ENCODE results near the gene TTI1.
"Not testable (repeated sequence)": the region's sequence is repeated elsewhere in the genome, so short reads cannot be mapped to it uniquely, and the experiment has no call there.

Gene TTI1

DNA sequence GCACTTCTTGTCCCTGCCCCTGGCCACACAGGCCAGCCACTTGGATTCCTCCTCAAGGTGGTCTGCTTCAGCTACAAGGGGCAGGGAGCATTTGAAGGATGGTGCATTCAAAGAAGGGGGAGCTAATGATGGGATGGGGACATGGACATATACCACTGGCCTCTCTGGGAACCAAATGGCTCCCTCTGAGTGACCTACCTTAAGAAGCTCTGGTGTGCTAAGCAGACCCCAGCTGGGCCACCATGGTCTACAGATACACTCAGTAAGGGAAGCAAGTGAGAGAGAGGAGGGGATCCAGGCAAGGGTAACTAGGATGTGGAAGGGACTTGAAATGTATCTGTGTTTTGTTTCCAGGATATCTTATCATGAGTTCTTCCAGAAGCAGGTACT is 62.4 kb downstream of the TTI1 start:
- no peak for DNase-seq (ENCODE audit: insufficient read length)
- FAIRE-seq, result no peak
- TF ChIP-seq POLR2A (IDR thresholded peaks at IDR 0.05; ENCODE audit: low read depth, low read length), result no peak
- TF ChIP-seq POLR2AphosphoS5 (IDR thresholded peaks at IDR 0.05; ENCODE audit: low read depth, low read length), result no peak
- no peak for TF ChIP-seq TAF1 (IDR thresholded peaks at IDR 0.05; ENCODE audit: borderline replicate concordance, low read depth, low read length)

DNA sequence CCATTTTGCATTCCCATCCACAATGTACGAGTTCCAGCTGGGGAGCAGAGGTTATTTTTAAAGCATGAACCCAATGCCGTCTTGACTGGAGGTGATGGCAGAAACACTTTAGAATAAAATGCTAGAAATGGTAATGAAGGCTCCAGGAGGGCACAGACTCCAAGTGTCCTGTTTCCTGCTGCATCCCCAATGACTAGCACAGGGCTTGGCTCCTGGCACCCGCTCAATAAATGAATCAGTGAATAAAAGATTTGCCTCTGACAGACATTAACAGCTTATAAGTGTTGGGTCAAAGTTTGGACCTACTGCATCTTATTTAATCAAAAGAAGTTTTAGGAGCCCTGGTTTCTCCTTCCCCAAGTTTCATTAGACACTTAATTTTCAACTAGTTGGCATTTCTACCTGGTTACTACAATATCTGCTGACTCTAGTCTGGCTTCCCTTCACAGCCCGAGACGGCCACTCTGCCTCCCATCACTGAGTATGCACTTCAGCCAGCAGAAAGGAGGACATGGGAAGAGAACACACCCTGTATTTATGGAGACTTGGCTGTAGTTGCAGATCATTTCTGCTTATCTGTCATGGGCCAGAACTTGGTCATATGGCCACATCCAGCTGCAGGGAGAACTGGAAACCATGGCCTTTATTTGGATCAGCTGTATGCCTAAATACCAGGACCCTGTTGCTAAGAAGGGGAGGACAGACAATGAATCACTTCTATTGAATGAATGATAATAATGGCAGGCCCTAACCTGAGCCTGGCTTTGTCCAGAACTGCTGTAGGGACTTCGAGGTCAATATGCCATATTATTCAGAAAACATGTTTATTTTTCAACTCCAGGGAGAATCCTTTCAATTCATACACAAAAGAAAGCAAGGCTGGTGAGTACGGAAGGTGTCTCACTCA is 63.1 kb downstream of the TTI1 start:
- DNase-seq (ENCODE audit: insufficient read length) (no peak), FAIRE-seq (no peak)
- no peak for TF ChIP-seq POLR2A (IDR thresholded peaks at IDR 0.05; ENCODE audit: low read depth, low read length)
- no peak for TF ChIP-seq POLR2AphosphoS5 (IDR thresholded peaks at IDR 0.05; ENCODE audit: low read depth, low read length)
- no peak for TF ChIP-seq TAF1 (IDR thresholded peaks at IDR 0.05; ENCODE audit: borderline replicate concordance, low read depth, low read length)

DNA sequence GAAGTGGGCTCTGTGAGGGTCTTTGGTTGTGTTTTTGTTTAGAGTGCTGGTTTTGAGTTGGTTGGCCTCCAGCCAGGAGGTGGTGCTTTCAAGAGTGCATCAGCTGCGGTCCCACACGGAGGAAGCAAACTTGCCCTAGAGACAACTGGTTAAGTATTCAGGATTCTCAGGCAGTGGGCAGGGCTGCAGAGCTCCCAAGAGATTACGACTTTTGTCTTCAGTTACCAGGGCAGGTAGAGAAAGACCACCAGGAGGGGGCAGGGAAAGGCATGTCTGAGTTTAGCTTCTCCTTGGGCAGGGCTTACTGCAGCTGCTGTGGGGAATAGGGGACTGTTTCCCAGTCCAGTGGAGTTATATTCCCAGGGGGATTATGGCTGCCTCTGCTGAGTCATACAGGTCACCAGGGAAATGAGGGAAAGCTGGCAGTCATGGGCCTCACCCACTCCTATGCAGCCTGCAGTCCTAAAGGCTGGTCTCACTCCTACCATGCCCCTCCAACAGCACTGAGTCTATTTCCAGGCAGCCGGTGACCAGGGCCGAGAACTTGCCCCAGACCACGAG is 64.3 kb downstream of the TTI1 start:
- DNase-seq (ENCODE audit: insufficient read length) (no peak), FAIRE-seq (no peak)
- TF ChIP-seq POLR2AphosphoS5 (IDR thresholded peaks at IDR 0.05; ENCODE audit: low read depth, low read length) (no peak), TAF1 (IDR thresholded peaks at IDR 0.05; ENCODE audit: borderline replicate concordance, low read depth, low read length) (no peak), POLR2A (IDR thresholded peaks at IDR 0.05; ENCODE audit: low read depth, low read length) (no peak)

DNA sequence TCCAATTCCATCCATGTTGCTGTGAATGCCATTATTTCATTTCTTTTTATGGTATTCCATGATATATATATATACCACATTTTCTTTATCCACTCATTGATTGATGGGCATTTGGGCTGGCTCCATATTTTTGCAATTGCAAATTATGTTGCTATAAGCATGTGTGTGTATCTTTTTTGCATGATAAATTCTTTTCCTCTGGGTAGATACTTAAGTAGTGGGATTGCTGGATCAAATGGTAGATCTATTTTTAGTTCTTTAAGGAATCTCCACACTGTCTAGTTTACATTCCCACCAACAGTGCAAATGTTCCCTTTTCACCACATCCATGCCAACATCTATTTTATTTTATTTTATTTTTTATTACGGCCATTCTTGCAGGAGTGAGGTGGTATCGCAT is 69.8 kb downstream of the TTI1 start:
- FAIRE-seq; DNase-seq (ENCODE audit: insufficient read length): not testable (repeated sequence)

DNA sequence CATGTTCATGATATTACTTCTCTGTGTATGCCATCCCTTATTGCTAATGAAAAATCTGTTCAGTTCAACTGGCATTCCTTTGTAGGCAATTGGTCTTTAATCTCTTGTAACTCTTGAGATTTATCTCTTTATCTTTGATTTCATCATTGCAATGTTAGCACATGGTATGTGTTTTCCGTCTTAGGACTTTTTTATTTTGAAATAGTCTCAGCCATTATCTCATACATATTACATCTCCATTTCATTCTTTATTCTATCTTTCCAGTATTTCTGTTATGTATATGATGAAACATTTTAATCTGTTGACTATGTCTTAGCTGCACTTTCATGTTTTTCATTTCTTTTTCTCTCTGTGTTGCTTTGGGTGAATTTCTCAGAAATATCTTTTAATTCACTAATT is 72.2 kb downstream of the TTI1 start:
- FAIRE-seq (no peak), DNase-seq (ENCODE audit: insufficient read length) (no peak)
- TF ChIP-seq POLR2AphosphoS5 (IDR thresholded peaks at IDR 0.05; ENCODE audit: low read depth, low read length) (no peak), POLR2A (IDR thresholded peaks at IDR 0.05; ENCODE audit: low read depth, low read length) (no peak), TAF1 (IDR thresholded peaks at IDR 0.05; ENCODE audit: borderline replicate concordance, low read depth, low read length) (no peak)

DNA sequence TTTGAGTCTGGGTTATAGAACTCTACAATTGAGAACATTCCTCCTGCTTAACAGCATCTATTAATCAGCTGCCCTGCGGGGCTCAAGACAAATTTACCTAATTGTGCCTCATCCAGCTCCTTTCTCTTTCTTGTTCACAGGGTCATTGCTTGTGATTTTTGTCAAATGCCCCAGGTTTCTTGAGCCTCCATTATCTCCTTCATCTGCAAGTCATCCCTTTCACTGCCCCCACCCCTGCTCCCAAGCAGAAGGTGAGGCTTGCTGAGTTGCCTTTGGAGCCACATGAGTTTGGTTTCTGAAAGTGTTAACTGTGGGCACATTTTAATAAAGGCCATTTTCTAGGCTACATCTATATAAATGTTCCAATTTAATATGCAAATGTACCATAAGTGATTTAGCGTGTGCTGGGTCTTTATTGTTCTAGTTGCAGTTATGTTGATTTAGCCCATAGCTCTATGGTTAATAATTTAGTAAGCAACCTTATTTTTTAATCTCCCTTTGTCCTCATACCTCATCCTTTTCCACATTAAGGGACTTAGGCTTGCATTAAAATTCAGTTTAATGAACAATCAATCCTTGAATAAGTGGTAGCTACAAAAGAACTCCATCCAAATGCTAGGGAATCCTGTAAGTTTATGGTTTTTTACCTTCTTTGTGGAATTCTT is 74.3 kb downstream of the TTI1 start:
- DNase-seq (ENCODE audit: insufficient read length) (no peak), FAIRE-seq (no peak)
- no peak for TF ChIP-seq TAF1 (IDR thresholded peaks at IDR 0.05; ENCODE audit: borderline replicate concordance, low read depth, low read length)
- no peak for TF ChIP-seq POLR2AphosphoS5 (IDR thresholded peaks at IDR 0.05; ENCODE audit: low read depth, low read length)
- TF ChIP-seq POLR2A (IDR thresholded peaks at IDR 0.05; ENCODE audit: low read depth, low read length), result no peak

- no peak for FAIRE-seq
- TF ChIP-seq POLR2AphosphoS5 (IDR thresholded peaks at IDR 0.05; ENCODE audit: low read depth, low read length) (no peak), POLR2A (IDR thresholded peaks at IDR 0.05; ENCODE audit: low read depth, low read length) (no peak), TAF1 (IDR thresholded peaks at IDR 0.05; ENCODE audit: borderline replicate concordance, low read depth, low read length) (no peak)
- DNase-seq (ENCODE audit: insufficient read length), result no peak
Measured at GRCh38 chr20:37956107-37956585, 77.1 kb downstream of the TTI1 start.

DNA sequence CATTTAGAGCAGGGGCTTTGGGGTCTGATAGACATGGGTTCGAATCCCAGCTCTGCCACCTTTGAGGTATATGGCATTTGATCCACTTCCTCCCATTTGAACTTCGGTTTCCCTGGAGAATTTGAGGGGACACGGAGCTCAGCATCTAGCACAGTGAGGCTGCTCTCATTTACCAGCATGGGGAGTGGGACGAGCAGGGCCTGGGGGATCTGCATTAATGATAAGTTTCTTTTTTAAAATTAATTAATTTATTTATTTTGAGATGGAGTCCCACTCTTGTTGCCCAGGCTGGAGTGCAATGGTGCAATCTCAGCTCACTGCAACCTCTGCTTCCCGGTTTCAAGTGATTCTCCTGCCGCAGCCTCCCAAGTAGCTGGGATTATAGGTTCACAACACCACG is 77.7 kb downstream of the TTI1 start:
- FAIRE-seq, result no peak
- DNase-seq (ENCODE audit: insufficient read length), result no peak
- no peak for TF ChIP-seq POLR2AphosphoS5 (IDR thresholded peaks at IDR 0.05; ENCODE audit: low read depth, low read length)
- no peak for TF ChIP-seq POLR2A (IDR thresholded peaks at IDR 0.05; ENCODE audit: low read depth, low read length)
- TF ChIP-seq TAF1 (IDR thresholded peaks at IDR 0.05; ENCODE audit: borderline replicate concordance, low read depth, low read length), result no peak

DNA sequence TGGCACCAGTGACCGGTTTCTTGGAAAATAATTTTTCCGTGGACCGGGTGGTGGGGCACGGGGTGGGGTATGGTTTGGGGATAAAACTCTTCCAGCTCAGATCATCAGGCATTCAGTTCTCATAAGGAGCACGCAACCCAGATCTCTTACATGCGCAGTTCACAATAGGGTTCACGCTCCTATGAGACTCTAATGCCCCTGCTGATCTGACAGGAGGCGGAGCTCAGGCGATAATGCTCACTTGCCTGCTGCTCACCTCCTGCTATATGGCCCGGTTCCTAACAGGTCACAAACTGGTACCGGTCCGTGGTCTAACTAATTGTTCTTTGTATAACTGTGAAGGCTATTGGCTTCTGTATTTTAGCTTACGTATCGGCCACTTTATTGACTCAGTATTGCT is 78.6 kb downstream of the TTI1 start:
- TF ChIP-seq POLR2A (IDR thresholded peaks at IDR 0.05; ENCODE audit: low read depth, low read length), result no peak
- TF ChIP-seq POLR2AphosphoS5 (IDR thresholded peaks at IDR 0.05; ENCODE audit: low read depth, low read length), result no peak
- TF ChIP-seq TAF1 (IDR thresholded peaks at IDR 0.05; ENCODE audit: borderline replicate concordance, low read depth, low read length), result no peak
- DNase-seq (ENCODE audit: insufficient read length) (no peak), FAIRE-seq (no peak)

DNA sequence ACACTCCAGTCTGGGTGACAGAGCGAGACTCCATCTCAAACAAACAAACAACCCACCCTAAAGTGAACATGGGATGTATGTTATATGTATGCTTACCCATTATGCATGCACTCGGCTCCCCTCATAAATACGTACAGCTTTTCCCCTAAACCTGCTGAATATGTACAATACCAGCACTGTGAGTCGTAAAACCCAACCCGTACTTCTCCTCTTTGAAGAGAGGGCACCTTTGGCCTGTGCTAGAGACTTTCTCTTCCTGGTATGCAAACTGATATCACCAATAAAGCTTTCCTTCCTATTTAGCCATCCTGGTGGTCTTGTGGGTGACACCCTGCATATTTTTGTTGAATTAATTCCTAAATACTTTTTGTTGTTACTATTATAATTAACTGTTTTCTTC is 79.1 kb downstream of the TTI1 start:
- DNase-seq (ENCODE audit: insufficient read length) (no peak), FAIRE-seq (no peak)
- TF ChIP-seq POLR2AphosphoS5 (IDR thresholded peaks at IDR 0.05; ENCODE audit: low read depth, low read length), result no peak
- TF ChIP-seq POLR2A (IDR thresholded peaks at IDR 0.05; ENCODE audit: low read depth, low read length), result no peak
- no peak for TF ChIP-seq TAF1 (IDR thresholded peaks at IDR 0.05; ENCODE audit: borderline replicate concordance, low read depth, low read length)

DNA sequence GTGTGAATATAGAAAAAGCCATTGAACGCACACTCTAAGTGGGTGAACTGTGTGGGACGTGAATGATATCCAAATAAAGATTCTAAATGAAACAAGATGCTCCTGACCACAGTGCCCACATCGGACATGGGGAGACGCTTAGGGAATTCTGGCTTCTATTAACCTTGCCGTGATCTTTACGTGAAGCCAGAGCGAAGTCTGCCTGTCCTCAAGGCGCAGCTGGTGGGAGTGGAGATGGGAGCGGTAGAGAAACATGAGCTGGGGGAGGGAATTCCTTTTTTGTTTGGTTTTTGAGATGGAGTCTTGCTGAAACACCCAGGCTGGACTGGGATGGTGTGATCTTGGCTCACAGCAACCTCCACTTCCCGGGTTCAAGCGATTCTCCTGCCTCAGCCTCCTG is 84.3 kb downstream of the TTI1 start:
- DNase-seq (ENCODE audit: insufficient read length) (no peak), FAIRE-seq (no peak)
- TF ChIP-seq TAF1 (IDR thresholded peaks at IDR 0.05; ENCODE audit: borderline replicate concordance, low read depth, low read length) (no peak), POLR2A (IDR thresholded peaks at IDR 0.05; ENCODE audit: low read depth, low read length) (no peak), POLR2AphosphoS5 (IDR thresholded peaks at IDR 0.05; ENCODE audit: low read depth, low read length) (no peak)

DNA sequence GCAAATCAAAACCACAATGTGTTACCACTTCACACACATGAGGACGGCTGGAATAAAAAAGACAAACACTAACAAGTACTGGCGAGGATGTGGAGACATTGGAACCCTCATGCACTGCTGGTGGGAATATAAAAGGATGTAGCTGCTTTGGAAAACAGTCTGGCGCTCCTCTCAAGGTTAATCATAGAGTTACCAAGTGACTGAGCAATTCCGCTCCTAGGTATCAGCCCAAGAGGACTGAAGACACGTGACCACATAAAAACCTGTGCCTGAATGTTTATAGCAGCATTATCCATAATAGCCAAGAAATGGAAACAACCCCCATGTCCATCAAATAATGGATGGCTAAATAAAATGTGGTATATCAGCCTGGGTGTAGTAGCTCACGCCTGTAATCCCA is 85.3 kb downstream of the TTI1 start:
- FAIRE-seq (no peak), DNase-seq (ENCODE audit: insufficient read length) (no peak)
- TF ChIP-seq POLR2AphosphoS5 (IDR thresholded peaks at IDR 0.05; ENCODE audit: low read depth, low read length) (no peak), POLR2A (IDR thresholded peaks at IDR 0.05; ENCODE audit: low read depth, low read length) (no peak), TAF1 (IDR thresholded peaks at IDR 0.05; ENCODE audit: borderline replicate concordance, low read depth, low read length) (no peak)

Data from GM12892 (cell line).